Left lobe of liver (tissue), 2 donors: ENCODE results near the gene MCAT. TPM values are rescaled to one million over a fixed set of nuclear protein-coding genes. Genes with fewer than 3 reads are reported as not detected.
A peak's percentile ranks its signal among the peaks of the same experiment; 100 is the strongest.

Experiments
- ATAC-seq: fragments of 200-7000 bp; cut with Tn5 transposase; one replicate; pipeline ENCODE4 v1.9.1; 2020; ENCODE audit warnings: mild to moderate bottlenecking, moderate library complexity
- DNase-seq: peaks from one replicate; pipeline ENCODE4 v3.0.0-alpha.2; 2020; ENCODE audit warnings: low spot score
- total RNA-seq: library from RNA; stranded (reverse); gene quantifications from one replicate; pipeline ENCODE4 v1.2.1, GENCODE V29; 2021
- donor health status: DM: no; HTN: no; CAD: no; lungs with moderate emphysema.
- donor health status: DM: no; HTN: yes; CAD: no.

Gene MCAT
- total RNA-seq, 1 donor from 2014 or later = 13.6 TPM

GRCh38 chr22:43173566-43173965 lies 30.4 kb upstream of the MCAT start:
- no peak for DNase-seq

GRCh38 chr22:43172191-43172590 lies 29.0 kb upstream of the MCAT start:
- DNase-seq = no peak
- no peak for ATAC-seq

More at GRCh38 chr22:43173566-43173965, 30.4 kb upstream of the MCAT start:
- no peak for ATAC-seq

- ATAC-seq (peak; percentile 7), DNase-seq (no peak)
Observed at GRCh38 chr22:43171607-43172006, 28.4 kb upstream of the MCAT start.

- DNase-seq = no peak
- ATAC-seq = no peak
Observed at GRCh38 chr22:43171019-43171491, 27.9 kb upstream of the MCAT start.

- ATAC-seq (no peak), DNase-seq (no peak)
Observed at GRCh38 chr22:43170131-43170480, 26.9 kb upstream of the MCAT start.

- DNase-seq (no peak), ATAC-seq (no peak)
Observed at GRCh38 chr22:43169310-43170130, 26.3 kb upstream of the MCAT start.

GRCh38 chr22:43168471-43169309 lies 25.5 kb upstream of the MCAT start:
- no peak for DNase-seq
- ATAC-seq = no peak

GRCh38 chr22:43167001-43167589 lies 23.9 kb upstream of the MCAT start:
- ATAC-seq = no peak
- DNase-seq = no peak

- DNase-seq = no peak
- no peak for ATAC-seq
Observed at GRCh38 chr22:43166132-43166930, 23.1 kb upstream of the MCAT start.

- no peak for ATAC-seq
- DNase-seq = no peak
Observed at GRCh38 chr22:43164636-43165035, 21.4 kb upstream of the MCAT start.

- DNase-seq (no peak), ATAC-seq (peak; percentile 3)
Observed at GRCh38 chr22:43163241-43163795, 20.1 kb upstream of the MCAT start.

GRCh38 chr22:43162412-43163150 lies 19.4 kb upstream of the MCAT start:
- ATAC-seq (no peak), DNase-seq (no peak)

- ATAC-seq = no peak
- no peak for DNase-seq
Observed at GRCh38 chr22:43160497-43161126, 17.4 kb upstream of the MCAT start.

- DNase-seq (no peak), ATAC-seq (no peak)
Observed at GRCh38 chr22:43159484-43160178, 16.4 kb upstream of the MCAT start.

GRCh38 chr22:43158778-43159483 lies 15.7 kb upstream of the MCAT start:
- DNase-seq (no peak), ATAC-seq (no peak)

- no peak for ATAC-seq
- no peak for DNase-seq
Observed at GRCh38 chr22:43157874-43158546, 14.8 kb upstream of the MCAT start.

- ATAC-seq = no peak
- DNase-seq = no peak
Observed at GRCh38 chr22:43156413-43156812, 13.2 kb upstream of the MCAT start.
